Breast epithelium (tissue), 4 donors: ENCODE measurements around the gene SEL1L3. TPM values are rescaled to one million over a fixed set of nuclear protein-coding genes. Genes with fewer than 3 reads are reported as not detected.

ENCODE experiments used
- DNase-seq, 2 donors: peaks; one replicate each; pipeline ENCODE4 v3.0.0-alpha.2; 2019; ENCODE audit warnings: low spot score in 2 of 2
- H3K27ac ChIP-seq, 2 donors: fragments of 200-600 bp; sonication (generic) in 1 of 2; one replicate each; pipeline ENCODE4 v1.5.1; 2016 to 2019; ENCODE audit warnings: mild to moderate bottlenecking in 1 of 2
- H3K27me3 ChIP-seq, 2 donors: fragments of 200-600 bp; sonication (generic) in 1 of 2; one replicate each; pipeline versions ENCODE4 v1.5.1 to v1.6.0; 2017 to 2019; ENCODE audit warnings: control low read depth in 1 of 2, mild to moderate bottlenecking in 1 of 2
- H3K36me3 ChIP-seq: fragments of 200-600 bp; one replicate; pipeline ENCODE4 v1.5.1; 2019
- H3K4me1 ChIP-seq, 2 donors: fragments of 200-600 bp; sonication (generic); one replicate each; pipeline ENCODE4 v1.5.1; 2016 to 2019; ENCODE audit warnings: control low read depth in 1 of 2
- H3K4me3 ChIP-seq, 3 donors: fragments of 200-600 bp; sonication (generic); 1 replicate in 2 of 3; 2 replicates in 1 of 3; pipeline ENCODE4 v1.5.1; 2016 to 2019; ENCODE audit warnings: mild to moderate bottlenecking in 3 of 3, moderate library complexity in 2 of 3
- H3K9me3 ChIP-seq, 2 donors: fragments of 200-600 bp; sonication (generic) in 1 of 2; one replicate each; pipeline ENCODE4 v1.5.1; 2016 to 2019; ENCODE audit warnings: control low read depth in 1 of 2
- CTCF ChIP-seq, 3 donors: fragments of 450-650 bp; IDR thresholded peaks; one replicate each; pipeline ENCODE4 v1.5.1; 2016 to 2017; ENCODE audit warnings: antibody characterized with exemption in 3 of 3, mild to moderate bottlenecking in 3 of 3, moderate library complexity in 3 of 3
- POLR2A ChIP-seq: fragments of 450-650 bp; IDR thresholded peaks from one replicate; pipeline ENCODE4 v1.6.1; 2016; ENCODE audit warnings: antibody characterized with exemption, mild to moderate bottlenecking, moderate library complexity
- POLR2AphosphoS5 ChIP-seq, 3 donors: sonication (generic); formaldehyde crosslinking; IDR thresholded peaks; one replicate each; pipeline ENCODE4 v1.6.1; 2017; ENCODE audit warnings: antibody characterized with exemption in 3 of 3
- intact Hi-C: fragments of 100-400 bp; cut with DNase I; formaldehyde crosslinking; loops from one replicate; pipeline ENCODE4 v1.15.1; 2023; ENCODE audit warnings: low total_unique reads
- total RNA-seq, 3 donors: library from RNA; depleted of rRNA; stranded (reverse); fragments of >200 nt; gene quantifications; one replicate each; pipeline ENCODE4 v1.1.0, GENCODE V29; 2016

SEL1L3 gene
- total RNA-seq, 3 donors from 2014 or later: 10.7 to 15.5 (median 14.7) TPM

- intact Hi-C loops: no loop called here
- Histone ChIP-seq H3K9me3 (no peaks in the 10 kb centered on the region), H3K4me3 (no peak overlapping the region), H3K4me1 (no peaks in the 10 kb centered on the region), H3K27me3 (no peaks in the 10 kb centered on the region), H3K27ac (no peak overlapping the region), H3K36me3 (no peaks in the 10 kb centered on the region)
- no peak for DNase-seq
- TF ChIP-seq POLR2AphosphoS5 (IDR thresholded peaks at IDR 0.05) (no peak), POLR2A (no peak), CTCF (IDR thresholded peaks at IDR 0.05) (no peak)
Measured at GRCh38 chr4:25883565-25883964, 20.8 kb upstream of the SEL1L3 start.

- no peak for DNase-seq
- TF ChIP-seq POLR2AphosphoS5 (IDR thresholded peaks at IDR 0.05) (no peak), POLR2A (no peak), CTCF (IDR thresholded peaks at IDR 0.05) (no peak)
- intact Hi-C loops: no loop called here
- H3K27ac ChIP-seq: no peak overlapping the region
- H3K27me3 ChIP-seq: no peaks in the 10 kb centered on the region
- H3K9me3 ChIP-seq: no peaks in the 10 kb centered on the region
- H3K4me3 ChIP-seq: no peak overlapping the region
- H3K4me1 ChIP-seq: no peaks in the 10 kb centered on the region
- H3K36me3 ChIP-seq: no peaks in the 10 kb centered on the region
Measured at GRCh38 chr4:25882226-25882625, 19.4 kb upstream of the SEL1L3 start.

GRCh38 chr4:25881193-25881592 is 18.4 kb upstream of the SEL1L3 start:
- no peak overlapping the region for H3K27ac ChIP-seq
- TF ChIP-seq POLR2AphosphoS5 (IDR thresholded peaks at IDR 0.05) (no peak), CTCF (IDR thresholded peaks at IDR 0.05) (no peak), POLR2A (no peak)
- H3K4me1 ChIP-seq: no peaks in the 10 kb centered on the region
- no peaks in the 10 kb centered on the region for H3K9me3 ChIP-seq
- H3K36me3 ChIP-seq: no peaks in the 10 kb centered on the region
- no peak for DNase-seq
- H3K27me3 ChIP-seq: no peaks in the 10 kb centered on the region
- no peak overlapping the region for H3K4me3 ChIP-seq
- intact Hi-C loops: no loop called here

- no peaks in the 10 kb centered on the region for H3K4me1 ChIP-seq
- intact Hi-C loops: no loop called here
- no peak overlapping the region for H3K4me3 ChIP-seq
- H3K27me3 ChIP-seq: no peaks in the 10 kb centered on the region
- DNase-seq: no peak
- no peak for TF ChIP-seq POLR2A
- TF ChIP-seq CTCF (IDR thresholded peaks at IDR 0.05): no peak
- TF ChIP-seq POLR2AphosphoS5 (IDR thresholded peaks at IDR 0.05): no peak
- no peaks in the 10 kb centered on the region for H3K9me3 ChIP-seq
- H3K27ac ChIP-seq: no peak overlapping the region
- H3K36me3 ChIP-seq: no peaks in the 10 kb centered on the region
Measured at GRCh38 chr4:25879991-25880651, 17.3 kb upstream of the SEL1L3 start.

GRCh38 chr4:25879587-25879986 is 16.8 kb upstream of the SEL1L3 start:
- H3K4me1 ChIP-seq: no peaks in the 10 kb centered on the region

More at GRCh38 chr4:25879587-25879986, 16.8 kb upstream of the SEL1L3 start:
- intact Hi-C loops: no loop called here
- no peak overlapping the region for H3K27ac ChIP-seq
- H3K27me3 ChIP-seq: no peaks in the 10 kb centered on the region
- no peak for TF ChIP-seq POLR2AphosphoS5 (IDR thresholded peaks at IDR 0.05)
- no peak for TF ChIP-seq CTCF (IDR thresholded peaks at IDR 0.05)
- no peak for TF ChIP-seq POLR2A
- H3K36me3 ChIP-seq: no peaks in the 10 kb centered on the region
- H3K4me3 ChIP-seq: no peak overlapping the region
- H3K9me3 ChIP-seq: no peaks in the 10 kb centered on the region
- no peak for DNase-seq
